Middle frontal gyrus (tissue), 1 donor: Measurements from ENCODE around the gene TLL2.
A peak's percentile ranks its signal among the peaks of the same experiment; 100 is the strongest.

ENCODE experiments used
- DNase-seq: peaks from one replicate; pipeline ENCODE4 v3.0.0-alpha.2; 2015; ENCODE audit warnings: low spot score; ENCODE audit errors: extremely low spot score

The TLL2 gene

DNA sequence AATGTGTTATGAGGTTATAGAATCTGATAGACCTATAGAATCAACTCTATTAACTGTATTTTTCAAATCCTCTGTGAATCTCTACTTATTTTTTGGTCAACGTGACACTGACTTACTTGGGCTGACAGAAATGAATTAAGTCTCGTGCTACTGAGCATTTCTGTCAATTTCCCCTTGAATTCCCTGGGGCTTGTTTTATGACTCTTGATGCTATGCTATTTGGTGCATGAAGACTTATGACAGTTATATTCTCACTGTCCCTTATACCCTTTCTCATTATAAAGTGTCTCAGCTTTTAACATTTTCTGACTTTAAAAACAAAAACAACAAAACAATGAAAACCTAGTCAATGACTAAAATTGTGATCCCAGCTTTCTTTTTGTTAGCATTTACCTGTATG lies 86.4 kb downstream of the TLL2 start:
- no peak for DNase-seq

DNA sequence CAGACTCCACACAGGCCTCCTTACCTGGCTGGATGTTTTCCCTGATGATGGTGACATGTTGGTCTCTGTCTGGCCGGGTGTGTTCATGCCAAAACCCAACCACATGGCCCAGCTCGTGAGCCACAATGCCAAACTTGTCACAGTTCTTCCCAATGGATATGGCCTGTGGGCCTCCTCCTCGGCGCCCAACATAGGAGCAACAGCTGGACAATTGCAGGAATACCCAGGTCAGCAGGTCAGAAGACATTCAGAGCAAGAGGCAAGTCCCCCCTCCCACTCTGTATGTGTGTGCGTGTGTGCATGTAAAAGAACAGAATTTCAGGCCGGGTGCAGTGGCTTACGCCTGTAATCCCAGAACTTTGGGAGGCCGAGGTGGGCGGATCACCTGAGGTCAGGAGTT lies 91.2 kb downstream of the TLL2 start:
- DNase-seq, result no peak

DNA sequence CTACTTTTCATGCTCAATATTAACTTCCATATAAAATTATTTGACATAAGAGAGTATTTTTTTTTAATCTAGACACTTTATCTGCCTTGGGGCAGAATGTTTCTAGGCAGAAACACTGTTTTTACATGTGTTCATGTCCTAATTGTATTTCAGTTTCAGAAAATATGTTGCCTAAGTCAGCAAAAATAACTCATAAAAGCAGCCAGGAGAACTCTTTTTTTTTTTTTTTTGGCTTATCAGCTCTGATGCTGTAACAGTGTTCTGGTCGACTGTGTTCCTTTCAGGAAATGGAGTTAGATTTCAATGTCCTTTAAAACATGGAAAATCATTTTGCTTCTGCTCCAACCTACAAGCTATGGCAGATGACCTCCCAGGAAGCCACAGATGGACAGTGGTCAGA lies 91.7 kb downstream of the TLL2 start:
- DNase-seq, result no peak

DNA sequence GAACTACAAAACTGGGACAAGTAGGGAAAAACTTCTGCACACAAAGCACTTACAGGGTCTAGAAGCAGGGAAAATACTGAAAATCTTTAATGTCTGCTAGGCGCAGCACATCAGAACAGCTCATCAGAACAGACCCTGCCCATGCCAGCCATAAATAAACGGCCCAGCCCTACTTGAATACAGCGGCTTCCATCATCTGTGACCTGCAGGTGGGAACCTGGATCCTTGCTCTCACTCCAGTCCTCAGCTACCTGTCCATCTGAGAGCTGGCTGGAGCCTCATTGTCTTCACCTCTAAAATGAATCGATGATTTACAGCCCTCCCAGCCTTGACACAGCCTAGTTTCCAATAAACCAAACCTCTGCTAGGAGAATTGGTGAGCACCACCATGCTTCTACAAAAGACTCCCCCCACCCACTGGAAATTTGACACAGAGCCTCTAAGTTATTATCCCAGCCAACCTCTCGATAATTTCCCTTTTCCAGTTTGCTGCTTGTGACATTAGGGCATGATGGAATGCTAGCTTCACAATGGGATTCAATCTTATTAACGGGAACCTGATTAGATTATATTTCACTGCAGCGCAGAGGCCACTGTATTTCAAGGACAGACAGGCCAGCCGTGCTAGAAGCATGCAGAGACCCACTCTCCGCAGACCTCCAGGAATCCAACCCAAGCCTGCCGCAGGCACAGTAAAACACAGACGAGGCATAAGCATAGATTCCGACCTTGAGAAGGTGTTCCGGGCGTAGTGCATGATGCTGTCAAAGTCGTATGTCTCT lies 93.3 kb downstream of the TLL2 start:
- DNase-seq, result no peak

DNA sequence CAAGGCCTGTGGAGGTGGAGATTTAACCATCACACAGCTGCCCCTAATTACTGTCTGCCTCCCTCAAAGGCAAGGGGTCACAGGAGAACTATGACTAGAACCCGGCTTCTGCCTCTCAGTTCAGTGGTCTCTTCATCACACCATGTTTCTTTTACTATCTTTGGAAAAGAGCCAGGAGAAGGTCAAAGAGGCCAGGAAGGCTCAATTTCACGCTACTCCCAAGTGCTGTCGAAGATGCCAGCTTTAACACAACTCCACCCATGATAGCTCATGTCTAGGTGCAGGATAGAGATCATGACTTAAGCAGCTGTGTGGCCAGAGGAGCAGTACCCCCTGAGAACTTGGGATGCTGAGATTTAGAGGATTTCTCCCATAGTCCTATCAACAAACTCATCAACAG lies 94.4 kb downstream of the TLL2 start:
- no peak for DNase-seq

DNA sequence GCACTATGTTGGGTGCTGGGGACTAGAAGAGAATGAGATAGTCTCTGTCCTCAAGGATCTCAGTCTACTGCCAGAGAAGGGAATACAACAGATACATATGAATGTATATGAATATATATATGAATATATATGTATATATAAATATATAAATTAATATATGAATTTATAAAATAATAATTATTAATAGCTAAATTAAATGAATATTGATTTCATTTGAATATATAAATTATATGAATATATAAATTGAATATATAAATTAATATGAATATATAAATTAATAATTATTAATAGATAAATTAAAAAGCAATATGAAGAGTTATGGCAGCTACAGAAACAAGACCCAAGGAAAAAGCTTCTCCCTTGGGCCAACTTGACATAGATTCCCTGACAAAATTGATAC lies 95.1 kb downstream of the TLL2 start:
- DNase-seq, result no peak

DNA sequence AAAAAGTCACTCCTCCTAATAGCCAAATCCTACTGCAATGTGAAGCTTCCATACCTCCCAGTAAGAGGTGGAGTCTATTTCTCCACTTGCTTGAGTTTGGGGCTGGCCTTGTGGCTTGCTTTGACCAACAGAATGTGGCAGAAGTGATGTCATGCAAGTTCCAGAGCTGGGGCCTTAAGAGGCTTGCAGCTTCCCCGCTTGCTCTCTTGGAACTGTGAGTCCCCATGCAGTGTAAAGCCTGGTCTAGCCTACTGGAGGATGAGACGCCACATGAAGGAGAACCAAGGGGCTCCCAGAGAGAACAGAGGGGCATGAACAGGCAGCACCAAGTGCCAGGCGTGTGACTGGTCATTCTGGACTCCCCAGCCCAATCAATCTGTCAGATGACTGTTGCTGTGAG lies 96.3 kb downstream of the TLL2 start:
- no peak for DNase-seq

DNA sequence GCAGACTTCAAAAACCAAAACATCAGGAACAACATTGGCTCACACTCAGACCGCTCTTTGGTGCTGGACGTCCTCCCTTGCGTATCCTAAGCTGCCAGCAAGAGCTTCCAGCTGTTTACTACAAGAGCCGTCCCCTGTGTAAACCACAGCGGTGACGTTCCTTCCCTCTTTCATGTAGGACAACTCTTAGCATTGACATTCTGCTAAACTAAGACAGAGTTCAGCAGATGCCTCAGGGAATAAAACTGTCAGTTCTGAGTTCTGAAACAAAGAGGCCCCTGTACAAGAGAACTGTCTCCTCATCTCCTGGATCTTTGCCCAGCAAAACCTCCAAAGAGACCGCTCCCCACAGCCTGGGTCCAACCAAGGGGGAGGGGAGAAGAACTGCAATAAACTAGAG lies 97.1 kb downstream of the TLL2 start:
- DNase-seq, result no peak

DNA sequence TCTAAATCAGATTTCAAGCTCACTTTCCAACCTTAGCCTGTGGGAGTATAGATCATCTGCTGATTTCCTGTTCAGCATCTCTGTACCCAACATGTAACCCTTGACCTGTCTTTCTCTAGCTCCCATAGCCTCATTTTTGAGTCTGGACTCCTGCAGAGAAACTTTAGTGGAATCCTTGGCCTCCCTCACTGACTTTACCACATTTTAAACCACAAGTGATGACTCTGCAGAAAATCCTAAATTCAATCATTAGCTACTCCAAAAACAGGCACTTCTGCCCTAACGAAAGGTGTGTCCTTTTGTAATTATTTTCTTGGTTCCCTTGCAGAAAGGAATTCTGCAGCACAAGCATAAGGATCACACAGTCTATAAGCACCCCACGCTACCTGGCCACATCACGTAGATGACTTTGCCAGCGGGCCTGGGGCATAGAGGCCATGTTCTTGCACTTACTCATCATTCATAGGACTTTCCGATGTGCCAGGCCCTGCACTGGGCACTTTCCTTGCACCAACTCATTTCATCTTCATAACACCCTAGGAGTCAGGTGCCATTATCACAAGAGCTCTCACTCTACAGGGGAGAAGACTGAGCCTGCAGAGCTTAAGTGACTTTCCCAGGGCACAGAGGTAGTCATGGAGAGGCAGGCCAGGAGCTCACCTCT lies 97.7 kb downstream of the TLL2 start:
- DNase-seq, result no peak

DNA sequence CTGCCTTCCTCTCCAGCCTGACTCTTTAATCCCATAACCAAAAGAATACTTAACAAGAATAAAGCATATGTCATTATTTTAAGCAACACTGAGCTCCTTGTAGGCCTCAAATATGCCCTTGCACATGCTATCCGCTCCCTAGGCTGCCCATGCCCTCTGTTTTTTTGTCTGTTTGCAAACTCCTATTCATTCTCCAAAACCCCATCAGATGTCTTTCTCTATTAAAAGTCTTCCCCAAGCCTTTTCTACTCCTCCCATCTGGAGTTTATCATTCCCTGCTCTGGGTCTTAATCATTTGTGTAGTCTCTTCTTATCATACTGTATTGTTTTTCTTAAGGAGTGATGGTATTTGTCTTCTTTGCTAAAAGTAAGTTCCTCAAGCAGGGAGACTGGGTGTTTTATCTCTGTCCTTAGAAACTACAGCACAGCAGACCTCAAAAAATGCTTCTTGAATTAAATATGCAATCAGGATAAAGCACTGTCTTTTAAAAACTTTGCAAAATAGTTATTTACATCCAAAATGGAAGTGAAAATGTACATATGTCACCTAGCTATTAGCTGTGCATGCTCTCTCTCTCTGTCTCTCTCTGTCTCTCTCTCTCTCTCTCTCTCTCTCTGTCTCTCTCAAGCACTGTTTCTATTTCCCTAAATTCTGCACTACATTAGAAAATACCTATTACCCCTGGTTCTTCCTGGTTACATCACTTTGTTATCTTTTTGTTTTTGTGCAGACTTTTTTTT lies 98.4 kb downstream of the TLL2 start:
- DNase-seq, result no peak

DNA sequence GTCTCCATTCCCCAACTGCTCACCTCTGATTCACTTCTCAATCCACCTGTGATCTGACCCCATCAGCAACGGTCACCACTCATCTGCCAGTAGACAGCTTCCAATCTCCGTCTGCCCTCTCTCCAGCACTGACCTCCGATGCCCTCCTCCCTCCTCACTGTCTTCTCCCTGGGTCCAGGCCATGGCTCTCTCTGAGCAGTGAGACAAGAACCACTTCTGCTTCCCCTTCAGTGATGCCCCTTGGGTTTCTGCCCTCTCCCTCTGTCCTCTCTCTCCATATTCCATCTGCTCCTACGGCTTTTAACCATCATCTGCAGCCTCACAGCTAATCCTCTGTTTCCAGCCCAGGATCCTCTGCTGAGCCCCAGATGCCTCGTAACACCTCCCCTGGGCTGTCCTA lies 99.4 kb downstream of the TLL2 start:
- no peak for DNase-seq

DNA sequence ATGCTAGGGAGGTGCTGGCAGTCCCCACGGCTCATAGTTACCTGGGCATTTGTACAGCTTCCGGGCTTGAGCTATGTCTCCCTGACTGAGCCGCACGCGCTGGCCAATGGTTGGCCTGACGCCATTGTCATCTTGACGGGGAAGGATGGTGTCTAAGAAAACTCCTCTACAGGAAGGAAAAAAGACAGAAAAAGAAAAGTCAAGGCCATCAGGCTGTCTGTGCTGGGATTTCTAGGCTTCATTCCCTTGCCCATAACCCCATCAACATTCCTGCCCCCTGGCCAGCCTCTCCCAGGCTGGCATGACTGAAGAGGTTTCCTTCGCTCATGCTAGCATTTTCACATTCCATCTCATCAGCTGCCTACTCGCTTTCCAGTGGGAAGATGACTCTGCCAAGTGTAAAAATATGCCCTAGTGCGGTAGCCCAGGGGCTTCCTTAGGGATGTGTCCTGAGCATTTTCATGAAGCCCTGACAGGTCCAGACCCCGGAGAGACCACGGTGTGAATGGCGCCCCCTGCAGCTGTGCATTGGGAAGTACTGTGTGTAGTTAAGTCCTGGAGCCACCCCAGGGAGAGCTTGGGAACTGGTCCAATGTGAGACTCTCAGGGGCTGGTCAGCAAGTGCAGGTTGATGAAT lies 100.5 kb downstream of the TLL2 start:
- no peak for DNase-seq

DNA sequence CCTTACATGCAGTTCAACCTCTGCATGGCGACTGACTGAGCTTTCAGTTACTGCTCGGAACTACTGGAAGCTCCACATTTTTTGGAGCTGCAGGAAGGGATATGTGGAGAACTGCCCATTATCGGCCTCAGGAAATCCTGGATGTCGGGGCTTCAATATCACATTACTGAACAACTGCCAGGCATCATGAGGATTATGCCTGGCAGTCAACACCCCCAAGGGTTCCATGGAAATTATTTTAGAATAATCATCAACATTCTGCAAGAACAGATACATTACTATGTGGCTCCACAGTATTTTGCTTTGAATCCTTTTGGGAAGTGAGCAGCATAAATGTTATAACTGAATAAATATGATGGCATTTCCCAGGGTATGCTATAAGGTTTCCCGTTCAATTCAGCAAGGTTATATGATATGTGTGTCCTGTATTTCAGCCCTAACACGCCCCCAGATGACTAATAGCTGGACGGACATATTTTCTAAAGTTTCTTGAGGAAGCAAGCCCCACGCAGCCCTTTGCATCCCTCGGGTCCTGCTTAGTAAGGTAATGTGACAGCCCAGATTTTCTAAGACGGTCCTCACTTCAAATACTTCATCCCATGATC lies 101.9 kb downstream of the TLL2 start:
- DNase-seq, result no peak

DNA sequence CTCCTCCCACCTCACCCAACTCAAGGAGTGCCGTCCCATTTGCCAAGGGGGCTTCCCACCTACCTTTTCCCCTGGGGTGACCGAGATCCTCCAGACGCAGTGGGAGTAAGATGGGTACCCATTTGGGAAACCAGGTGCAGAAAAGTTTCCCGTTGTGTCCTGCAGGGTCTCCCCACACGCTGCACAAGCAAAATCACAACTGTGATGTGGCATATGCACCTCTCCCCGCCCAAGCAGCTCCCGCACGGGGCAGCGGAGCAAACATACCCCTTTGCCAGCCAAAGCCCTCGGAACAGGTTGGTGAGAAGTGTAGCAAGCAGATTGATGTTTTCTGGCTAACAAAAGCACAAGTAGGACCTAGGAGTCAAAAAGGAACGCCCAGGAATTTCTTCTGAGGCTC lies 103.4 kb downstream of the TLL2 start:
- DNase-seq, result no peak

DNA sequence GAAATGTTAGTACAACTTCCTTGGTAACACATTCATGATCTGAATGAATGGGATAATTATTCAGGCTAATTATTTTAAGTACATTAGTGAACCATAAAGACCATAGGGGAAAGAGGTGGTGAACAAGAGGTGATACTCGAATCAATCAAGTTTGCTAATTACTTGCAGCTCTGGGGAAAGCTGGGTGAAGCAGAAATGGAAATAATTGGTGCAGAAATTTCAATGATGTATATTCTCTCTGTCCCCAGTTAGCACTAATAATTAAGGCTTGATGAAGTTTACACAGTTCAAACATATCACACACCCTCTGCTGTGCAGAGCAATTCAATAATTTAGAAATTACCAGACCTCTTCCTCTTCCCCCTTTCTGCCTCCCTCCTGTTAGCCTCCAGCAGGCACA lies 105.5 kb downstream of the TLL2 start:
- DNase-seq, result no peak

DNA sequence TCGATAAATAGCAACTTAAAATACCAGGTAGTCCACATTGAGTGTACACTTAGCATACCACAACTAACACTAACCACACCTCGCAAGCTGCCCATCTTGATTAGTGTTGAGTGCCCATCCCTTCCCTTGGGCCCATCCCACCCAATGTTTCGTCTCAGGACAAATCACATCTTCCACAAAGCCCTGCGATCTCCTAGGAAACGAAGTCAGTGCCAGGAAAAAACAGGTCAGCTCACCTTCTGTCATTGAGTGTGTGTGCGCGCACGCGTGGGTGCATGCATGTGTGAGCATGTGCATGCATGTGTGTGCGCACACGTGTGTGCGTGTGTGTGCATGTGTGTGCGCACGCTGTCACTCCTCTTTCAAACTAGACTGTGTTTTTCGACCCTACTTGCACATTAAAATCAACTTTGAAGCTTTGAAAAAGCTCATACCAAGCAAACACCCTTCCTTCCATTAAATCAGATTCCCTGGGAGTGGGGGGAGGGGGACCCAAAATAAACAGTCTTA lies 106.1 kb downstream of the TLL2 start:
- no peak for DNase-seq

DNA sequence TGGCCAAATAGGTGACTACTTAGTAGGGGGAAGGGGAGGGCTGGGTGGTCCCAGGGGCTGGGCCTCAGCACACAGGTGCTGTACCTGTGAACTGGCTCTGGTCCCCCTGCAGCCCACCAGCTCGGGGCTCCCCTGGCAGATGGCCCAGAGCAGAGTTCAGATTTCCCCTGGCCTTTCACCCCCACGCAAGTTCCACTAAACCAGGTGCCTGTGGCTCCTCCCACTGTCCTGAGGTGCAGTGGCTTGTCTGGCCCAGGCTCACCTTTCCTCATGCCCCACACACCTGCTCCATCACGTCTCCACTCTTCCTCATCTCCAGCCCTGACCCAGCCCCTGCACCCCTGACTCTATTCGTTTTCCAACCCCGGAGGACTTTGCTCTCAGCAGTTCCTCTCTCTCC lies 107.6 kb downstream of the TLL2 start:
- no peak for DNase-seq

DNA sequence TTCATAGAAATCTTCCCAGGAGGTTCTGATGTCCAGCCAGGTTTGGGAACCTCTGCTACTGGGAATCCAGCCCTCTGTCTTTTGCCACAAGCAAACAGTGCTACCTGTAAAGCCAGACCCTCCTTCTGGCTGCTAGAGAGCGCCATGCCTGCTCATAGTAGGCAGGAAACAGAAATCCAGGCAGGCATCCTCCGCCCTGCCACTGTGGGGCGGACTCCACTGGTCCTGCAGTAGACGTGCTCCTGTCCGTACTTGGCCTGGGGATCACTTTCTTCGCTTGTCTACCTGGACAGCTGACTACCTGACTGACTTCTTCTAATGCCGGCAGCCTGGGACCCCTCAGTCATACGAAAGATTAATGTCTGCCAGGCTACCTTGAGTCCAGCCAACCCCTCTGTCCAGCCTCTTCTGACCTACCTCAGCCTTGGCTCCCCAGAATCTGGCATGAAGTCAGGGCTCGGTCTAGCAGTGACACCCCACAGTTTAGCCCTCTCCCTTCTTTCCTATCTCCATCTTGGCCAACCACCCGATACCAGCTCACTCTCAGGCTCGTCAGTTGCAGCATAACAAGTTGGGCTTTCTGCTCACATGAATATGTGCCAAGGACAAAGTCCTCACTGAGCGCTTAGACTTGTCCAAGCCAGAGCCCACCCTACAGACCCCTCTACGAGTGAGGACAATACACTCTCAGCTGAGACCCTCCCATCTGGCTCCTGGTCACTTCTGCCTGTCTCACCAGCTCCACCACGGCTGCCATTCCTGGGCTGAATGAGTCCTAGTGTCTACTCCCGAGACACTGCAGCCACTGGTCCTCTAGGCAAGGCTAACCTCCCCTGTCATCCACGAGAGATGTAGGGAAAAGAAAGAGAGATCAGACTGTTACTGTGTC lies 111.1 kb downstream of the TLL2 start:
- no peak for DNase-seq

DNA sequence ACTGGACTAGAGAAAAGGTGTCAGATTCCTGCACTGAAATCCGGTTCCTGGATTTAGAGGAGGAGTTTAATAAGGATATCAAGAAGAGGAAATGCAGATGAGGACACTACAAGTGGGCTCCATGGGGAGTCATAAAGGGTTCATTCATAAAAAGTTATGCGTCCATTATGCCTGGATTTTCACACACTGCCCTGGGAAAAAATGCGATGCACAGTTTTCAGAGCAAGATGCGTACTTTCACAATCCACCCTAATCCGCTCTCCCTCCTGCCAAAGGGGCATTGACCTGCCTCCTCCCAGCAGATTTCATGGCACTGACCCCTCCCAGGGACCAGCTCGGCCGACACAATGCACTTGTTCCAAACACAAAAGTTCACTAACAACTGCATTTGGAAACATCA lies 112.7 kb downstream of the TLL2 start:
- peak; percentile 23 for DNase-seq

DNA sequence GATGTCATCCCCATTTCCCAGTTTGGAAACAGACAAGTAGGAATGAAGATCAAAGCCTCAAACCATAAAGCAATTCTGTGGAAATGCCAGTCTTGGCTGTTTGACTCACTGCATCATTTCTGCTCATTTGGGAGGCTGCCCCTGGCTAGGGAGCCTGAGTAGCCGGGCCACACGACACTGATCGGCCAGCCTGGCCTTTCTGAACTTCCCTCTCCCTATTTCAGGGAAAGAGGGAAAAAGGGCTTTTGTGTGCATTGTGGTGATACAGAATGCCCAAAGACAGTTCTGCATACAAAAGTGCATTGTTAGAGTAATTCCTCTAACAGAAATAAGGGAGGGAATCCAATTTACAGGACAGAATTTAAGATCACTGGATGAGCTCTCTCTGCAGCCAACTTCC lies 113.3 kb downstream of the TLL2 start:
- DNase-seq, result peak; percentile 27
